ENCODE data around the gene COQ10B. TPM values are rescaled to one million over a fixed set of nuclear protein-coding genes. Genes with fewer than 3 reads are reported as not detected.

COQ10B gene
- total RNA-seq, 2 donors from 2014 or later: 29.5 to 33.2 TPM

DNA sequence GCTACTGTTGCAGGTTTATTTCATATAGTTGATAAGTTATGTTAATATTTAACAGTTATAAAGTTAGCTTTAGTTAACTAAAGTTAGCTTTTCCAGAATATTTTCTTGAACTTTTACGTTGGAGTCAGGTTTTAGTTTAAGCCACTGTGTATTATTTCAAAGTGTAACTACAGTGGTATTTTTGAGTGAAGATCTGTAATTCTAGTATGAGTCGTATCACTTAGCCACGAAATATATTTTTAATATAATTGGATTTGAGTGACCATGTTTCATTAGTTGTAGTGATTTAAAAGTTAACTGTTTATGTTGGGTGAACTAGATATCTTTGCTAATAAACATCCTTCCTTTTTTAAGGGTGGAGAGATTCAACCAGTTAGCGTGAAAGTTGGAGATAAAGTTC lies 49.3 kb downstream of the COQ10B start:
- H3K4me1 ChIP-seq: peaks cover 0 to 29% of the 10 kb centered on the region in 2 donors
- TF ChIP-seq, protein P1, sequence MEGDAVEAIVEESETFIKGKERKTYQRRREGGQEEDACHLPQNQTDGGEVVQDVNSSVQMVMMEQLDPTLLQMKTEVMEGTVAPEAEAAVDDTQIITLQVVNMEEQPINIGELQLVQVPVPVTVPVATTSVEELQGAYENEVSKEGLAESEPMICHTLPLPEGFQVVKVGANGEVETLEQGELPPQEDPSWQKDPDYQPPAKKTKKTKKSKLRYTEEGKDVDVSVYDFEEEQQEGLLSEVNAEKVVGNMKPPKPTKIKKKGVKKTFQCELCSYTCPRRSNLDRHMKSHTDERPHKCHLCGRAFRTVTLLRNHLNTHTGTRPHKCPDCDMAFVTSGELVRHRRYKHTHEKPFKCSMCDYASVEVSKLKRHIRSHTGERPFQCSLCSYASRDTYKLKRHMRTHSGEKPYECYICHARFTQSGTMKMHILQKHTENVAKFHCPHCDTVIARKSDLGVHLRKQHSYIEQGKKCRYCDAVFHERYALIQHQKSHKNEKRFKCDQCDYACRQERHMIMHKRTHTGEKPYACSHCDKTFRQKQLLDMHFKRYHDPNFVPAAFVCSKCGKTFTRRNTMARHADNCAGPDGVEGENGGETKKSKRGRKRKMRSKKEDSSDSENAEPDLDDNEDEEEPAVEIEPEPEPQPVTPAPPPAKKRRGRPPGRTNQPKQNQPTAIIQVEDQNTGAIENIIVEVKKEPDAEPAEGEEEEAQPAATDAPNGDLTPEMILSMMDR (IDR thresholded peaks at IDR 0.05): no peak
- no peaks in the 10 kb centered on the region for H3K27me3 ChIP-seq
- H3K4me3 ChIP-seq: no peak overlapping the region
- H3K9me3 ChIP-seq: no peaks in the 10 kb centered on the region
- DNase-seq (ENCODE audit: low spot score): no peak
- no peak overlapping the region for H3K27ac ChIP-seq
- H3K36me3 ChIP-seq: peaks cover 25% of the 10 kb centered on the region

GRCh38 chr2:197504000-197504399 lies 50.6 kb downstream of the COQ10B start:
- no peak for DNase-seq (ENCODE audit: low spot score)
- no peak overlapping the region for H3K27ac ChIP-seq
- H3K4me1 ChIP-seq: peaks cover 0 to 18% of the 10 kb centered on the region in 2 donors
- H3K36me3 ChIP-seq: peaks cover 25% of the 10 kb centered on the region
- no peaks in the 10 kb centered on the region for H3K9me3 ChIP-seq
- H3K27me3 ChIP-seq: no peaks in the 10 kb centered on the region
- H3K4me3 ChIP-seq: no peak overlapping the region
- TF ChIP-seq, protein P1 (IDR thresholded peaks at IDR 0.05): no peak

GRCh38 chr2:197504512-197504911 lies 51.2 kb downstream of the COQ10B start:
- no peak for DNase-seq (ENCODE audit: low spot score)
- H3K9me3 ChIP-seq: no peaks in the 10 kb centered on the region
- no peaks in the 10 kb centered on the region for H3K27me3 ChIP-seq
- TF ChIP-seq, protein P1 (IDR thresholded peaks at IDR 0.05): no peak
- peaks cover 0 to 18% of the 10 kb centered on the region in 2 donors for H3K4me1 ChIP-seq
- no peak overlapping the region for H3K4me3 ChIP-seq
- H3K27ac ChIP-seq: no peak overlapping the region
- peaks cover 25% of the 10 kb centered on the region for H3K36me3 ChIP-seq

- Histone ChIP-seq H3K9me3 (no peaks in the 10 kb centered on the region), H3K27ac (no peak overlapping the region), H3K36me3 (peaks cover 25% of the 10 kb centered on the region), H3K4me3 (no peak overlapping the region), H3K27me3 (no peaks in the 10 kb centered on the region), H3K4me1 (peaks cover 0 to 11% of the 10 kb centered on the region in 2 donors)
- TF ChIP-seq, protein P1 (IDR thresholded peaks at IDR 0.05): no peak
- DNase-seq (ENCODE audit: low spot score): no peak
Measured at GRCh38 chr2:197506658-197507057, 53.3 kb downstream of the COQ10B start.

DNA sequence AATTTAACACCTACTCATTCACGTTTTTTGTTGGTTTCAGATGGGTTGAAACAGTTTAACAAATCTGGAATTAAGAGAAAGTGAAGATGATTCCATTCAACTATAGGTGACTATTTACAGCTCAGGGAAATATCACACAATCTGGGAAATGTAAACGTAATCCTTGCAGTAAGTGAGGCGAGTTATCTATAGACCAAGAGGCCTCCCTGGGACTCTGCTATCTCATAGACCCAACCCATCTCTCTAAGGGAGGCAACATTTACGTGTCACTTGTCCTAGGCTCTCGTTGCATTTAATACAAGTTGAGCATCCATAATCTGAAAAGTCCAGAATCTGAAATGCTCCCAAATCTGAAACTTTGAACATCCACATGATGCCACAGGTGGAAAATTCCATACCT lies 60.6 kb downstream of the COQ10B start:
- TF ChIP-seq, protein P1 (IDR thresholded peaks at IDR 0.05): no peak
- H3K27ac ChIP-seq: peak overlapping the region in 1 of 2 donors; percentile 95
- no peak overlapping the region for H3K4me3 ChIP-seq
- H3K4me1 ChIP-seq: peaks cover 0 to 20% of the 10 kb centered on the region in 2 donors
- no peaks in the 10 kb centered on the region for H3K36me3 ChIP-seq
- H3K27me3 ChIP-seq: no peaks in the 10 kb centered on the region
- H3K9me3 ChIP-seq: no peaks in the 10 kb centered on the region
- DNase-seq (ENCODE audit: low spot score): no peak

DNA sequence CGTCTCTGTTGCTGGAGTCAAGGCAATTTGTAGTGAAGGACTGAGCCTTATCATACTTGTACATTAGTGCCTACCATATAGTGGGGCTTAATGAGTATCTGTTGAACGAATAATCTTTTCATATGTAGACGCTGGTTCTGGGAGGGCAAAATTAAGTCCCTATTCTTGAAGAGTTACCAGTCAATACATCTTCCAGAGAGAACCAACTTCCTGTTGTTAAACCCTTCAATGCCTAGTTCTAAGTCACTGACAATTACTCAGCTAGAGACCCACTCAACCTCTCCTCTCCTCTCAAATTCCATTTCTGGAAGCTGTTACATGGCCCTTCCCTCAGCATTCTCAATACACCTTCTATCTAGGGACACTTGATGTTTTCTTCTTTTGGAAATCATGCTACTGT lies 61.4 kb downstream of the COQ10B start:
- Histone ChIP-seq H3K27ac (peak overlapping the region; percentile 95 to 98), H3K9me3 (no peaks in the 10 kb centered on the region), H3K36me3 (no peaks in the 10 kb centered on the region), H3K27me3 (no peaks in the 10 kb centered on the region), H3K4me3 (peak overlapping the region in 1 of 2 donors; percentile 98), H3K4me1 (peaks cover 0 to 20% of the 10 kb centered on the region in 2 donors)
- TF ChIP-seq, protein P1 (IDR thresholded peaks at IDR 0.05): no peak
- no peak for DNase-seq (ENCODE audit: low spot score)
